HG03060 (cell line): ENCODE data around the gene MTM1.

ENCODE experiments used
- ATAC-seq: cut with Tn5 transposase; IDR thresholded peaks from one replicate; pipeline ENCODE4 v1.9.1; 2021; ENCODE audit warnings: low read depth, moderate number of reproducible peaks; ENCODE audit not compliant: unreplicated experiment

MTM1 gene

GRCh38 chrX:150599226-150599625 is 30.8 kb downstream of the MTM1 start:
- no peak for ATAC-seq

DNA sequence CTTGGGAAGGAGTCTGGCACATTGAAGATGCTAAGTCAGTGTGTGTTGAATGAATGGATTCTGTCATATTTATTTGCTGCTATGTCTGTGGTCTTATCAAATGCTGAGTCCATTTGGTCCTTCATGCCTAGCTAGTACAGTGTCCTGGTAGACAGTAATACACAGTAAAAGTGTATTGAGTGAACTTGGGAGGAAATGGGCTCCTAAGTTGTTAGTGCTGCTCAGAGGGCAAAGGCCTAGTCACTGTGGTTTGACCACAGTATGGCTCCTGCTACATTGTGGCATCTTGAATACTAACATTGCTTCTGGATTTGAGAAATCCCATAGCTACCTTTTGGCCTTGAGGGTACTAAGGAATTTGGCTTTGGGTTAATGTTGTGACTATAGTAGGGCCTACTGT is 33.9 kb downstream of the MTM1 start:
- ATAC-seq = no peak

GRCh38 chrX:150602743-150603142 is 34.3 kb downstream of the MTM1 start:
- ATAC-seq = no peak

DNA sequence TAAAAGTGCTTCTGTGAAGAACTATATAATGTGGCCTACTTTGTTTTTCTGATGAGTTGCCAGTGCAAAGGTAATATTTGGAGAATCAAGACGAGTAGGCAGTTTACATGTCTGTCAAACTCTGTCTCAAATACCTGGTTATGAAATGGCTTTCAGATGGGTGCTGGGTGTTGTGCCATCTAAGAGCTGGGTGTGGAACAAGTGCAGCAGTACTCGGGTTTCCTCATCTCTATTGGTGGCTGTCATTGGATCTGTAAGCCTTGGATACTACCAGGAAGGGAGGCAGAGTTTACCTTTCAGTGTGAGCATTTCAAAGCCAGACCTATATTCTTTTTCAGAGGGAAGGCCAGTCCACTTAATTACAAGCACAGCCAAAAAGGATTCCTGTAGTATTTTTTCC is 37.2 kb downstream of the MTM1 start:
- ATAC-seq = no peak

DNA sequence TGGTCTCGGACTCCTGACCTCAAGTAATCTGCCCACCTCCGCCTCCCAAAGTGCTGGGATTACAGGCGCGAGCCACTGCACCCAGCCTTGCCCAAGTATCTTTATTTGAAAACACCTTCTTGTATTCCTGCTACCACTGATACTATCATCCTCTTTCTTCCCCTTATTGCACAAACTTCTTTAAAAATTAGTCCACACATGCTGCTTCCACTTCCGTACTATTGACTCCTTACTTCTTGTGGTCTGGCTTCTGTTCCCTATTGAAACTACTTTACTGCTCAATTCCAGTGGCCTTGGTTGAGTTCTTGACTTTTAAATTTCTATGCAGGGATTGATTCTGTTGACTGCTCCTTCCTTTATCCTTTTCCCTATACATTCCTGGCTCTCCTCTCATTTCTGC is 38.8 kb downstream of the MTM1 start:
- ATAC-seq = no peak

DNA sequence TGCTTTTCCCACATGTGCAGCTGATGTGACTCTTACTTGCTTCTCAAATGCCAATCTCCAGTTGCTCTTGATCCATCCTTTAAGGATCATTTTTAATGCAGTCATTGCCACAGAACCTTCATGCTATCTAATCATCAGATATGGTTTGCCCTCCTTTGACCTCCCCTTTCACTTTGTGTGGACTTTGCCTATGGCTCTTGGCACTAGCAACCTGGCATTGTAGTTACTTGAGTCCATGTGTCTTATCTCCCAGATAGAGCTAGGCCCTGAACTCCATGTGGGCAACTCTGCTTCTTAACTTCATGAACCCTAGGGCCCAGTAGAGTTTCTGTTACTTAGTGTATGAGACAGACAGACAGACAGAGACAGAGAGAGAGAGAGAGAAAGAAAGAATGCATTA is 41.6 kb downstream of the MTM1 start:
- ATAC-seq = no peak

GRCh38 chrX:150610446-150610845 is 42.0 kb downstream of the MTM1 start:
- ATAC-seq = no peak

- ATAC-seq = no peak
Measured at GRCh38 chrX:150615356-150615755, 46.9 kb downstream of the MTM1 start.

DNA sequence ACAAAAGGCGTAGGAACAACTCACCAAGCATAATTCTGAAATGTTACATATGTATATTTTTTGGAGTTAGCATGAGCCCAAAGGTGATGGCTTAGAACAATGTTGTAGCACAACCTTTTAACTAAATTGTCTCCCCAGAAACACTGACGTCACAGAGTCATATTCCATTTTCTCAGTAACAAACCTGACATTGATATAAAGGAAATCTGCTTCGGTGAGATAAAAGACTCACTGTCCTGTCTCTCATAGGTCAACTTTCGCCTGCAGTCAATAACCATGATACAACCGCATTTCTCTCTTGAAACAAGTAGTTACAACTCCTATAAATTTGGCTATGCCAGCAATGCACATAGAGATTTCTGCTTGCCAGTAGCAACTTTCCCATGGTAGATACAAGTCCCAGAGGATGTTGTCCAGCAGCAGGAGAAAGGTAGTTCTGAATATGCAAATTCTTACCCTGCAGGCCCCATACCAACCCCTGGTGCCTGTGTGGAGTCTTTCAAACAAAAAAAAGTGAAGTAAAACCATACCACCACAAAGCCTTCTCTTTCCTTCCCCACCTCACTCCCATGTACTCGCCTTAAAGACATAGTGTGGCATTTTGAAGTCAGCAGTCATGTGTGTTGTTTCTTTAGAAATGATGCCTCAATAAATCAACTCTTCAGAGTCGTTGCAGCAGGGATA is 47.9 kb downstream of the MTM1 start:
- no peak for ATAC-seq

- no peak for ATAC-seq
Measured at GRCh38 chrX:150616863-150617198, 48.4 kb downstream of the MTM1 start.

GRCh38 chrX:150621652-150622051 is 53.2 kb downstream of the MTM1 start:
- ATAC-seq = no peak

DNA sequence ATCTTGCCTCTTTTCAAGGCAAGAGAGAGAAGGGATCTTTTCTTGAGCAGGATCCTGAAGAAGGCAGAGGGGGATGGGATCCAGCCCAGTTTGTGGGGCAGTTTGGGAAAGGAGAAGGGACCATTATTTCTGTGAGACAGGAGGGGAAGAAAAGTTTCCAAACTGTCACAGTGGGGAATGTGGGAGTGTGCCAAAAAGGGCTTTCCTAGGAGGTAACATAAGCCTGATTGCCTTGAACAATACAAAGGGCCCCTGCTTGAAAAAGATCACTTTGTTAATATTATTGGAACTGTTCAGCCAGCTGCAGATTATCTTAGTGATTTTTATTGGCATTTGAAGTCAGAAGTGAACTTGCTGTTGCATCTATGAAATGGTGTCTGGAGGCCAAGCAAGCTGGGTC is 55.2 kb downstream of the MTM1 start:
- no peak for ATAC-seq

DNA sequence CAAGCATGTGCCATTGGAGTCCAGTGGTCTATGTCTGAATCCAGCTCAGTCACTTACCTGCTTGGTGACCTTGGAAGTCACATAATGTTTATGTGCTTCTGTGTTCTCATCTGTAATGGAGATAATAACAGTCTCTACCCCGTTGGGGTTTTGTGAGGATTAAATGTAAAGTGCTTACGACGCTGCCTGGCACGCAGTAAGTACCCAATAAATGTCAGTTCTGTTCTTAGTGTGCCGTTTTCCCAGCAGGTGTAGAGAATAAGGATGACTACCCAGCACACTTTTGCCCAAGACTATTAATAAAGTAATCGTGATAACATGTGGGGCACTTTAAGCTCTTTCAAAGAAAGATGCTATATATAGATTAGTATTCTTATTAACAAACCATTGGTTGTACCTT is 56.7 kb downstream of the MTM1 start:
- ATAC-seq = no peak

DNA sequence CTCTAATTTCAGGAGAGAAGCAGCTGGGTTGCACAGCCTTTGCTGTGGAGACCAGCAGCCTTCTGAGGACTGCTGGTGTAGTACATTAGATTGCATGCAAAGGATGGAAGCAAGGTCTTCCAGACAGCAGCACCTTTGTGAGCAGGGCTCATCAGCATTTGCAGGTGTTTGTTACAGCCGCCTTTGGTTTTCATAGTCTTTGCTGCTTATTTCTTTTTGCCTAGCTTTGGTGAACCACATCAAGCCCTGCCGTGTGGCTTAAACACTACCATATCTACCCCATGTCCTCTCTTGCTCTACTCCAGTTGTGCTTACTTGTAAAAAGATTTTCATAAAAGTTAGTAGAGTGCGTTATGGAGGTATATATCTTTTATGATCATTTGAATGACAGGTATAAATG is 57.5 kb downstream of the MTM1 start:
- no peak for ATAC-seq

- ATAC-seq = no peak
Measured at GRCh38 chrX:150627957-150628356, 59.5 kb downstream of the MTM1 start.

DNA sequence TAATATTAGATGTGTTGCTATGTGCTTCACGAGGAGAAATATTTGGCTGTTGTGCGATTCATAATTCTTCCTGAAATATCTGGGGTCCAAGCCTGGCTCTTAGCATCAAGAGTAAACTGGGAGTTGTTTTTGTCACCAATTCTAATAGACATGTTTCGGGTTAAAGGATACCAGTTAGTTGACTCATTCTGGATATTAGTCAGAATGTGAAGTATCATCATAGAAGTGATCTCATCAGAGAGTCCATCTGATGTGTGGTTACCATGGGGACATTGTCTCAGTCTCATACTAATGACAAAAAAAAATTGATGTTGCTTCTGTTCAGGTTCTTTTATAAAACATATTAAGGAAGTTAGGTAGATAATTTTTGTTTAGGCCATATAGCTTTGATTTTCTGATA is 67.5 kb downstream of the MTM1 start:
- no peak for ATAC-seq

DNA sequence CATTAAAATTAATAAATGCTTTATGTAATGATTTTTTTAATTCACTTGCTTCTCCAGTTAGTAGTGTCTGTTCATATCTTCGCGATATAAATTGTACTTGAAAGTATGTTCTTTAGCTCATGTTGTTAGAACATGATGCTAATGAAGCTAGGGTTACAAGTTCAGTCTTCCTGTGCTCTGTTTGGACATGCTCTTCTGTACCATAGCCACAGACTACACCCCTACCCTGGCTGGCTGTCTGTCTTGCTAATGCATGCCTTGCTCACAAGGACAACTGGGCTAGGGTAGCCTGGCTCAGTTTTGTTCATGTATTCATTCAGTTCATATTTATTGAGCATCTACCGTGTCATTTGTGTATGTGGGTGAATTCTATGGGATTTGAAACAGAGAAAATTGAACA is 74.0 kb downstream of the MTM1 start:
- no peak for ATAC-seq

DNA sequence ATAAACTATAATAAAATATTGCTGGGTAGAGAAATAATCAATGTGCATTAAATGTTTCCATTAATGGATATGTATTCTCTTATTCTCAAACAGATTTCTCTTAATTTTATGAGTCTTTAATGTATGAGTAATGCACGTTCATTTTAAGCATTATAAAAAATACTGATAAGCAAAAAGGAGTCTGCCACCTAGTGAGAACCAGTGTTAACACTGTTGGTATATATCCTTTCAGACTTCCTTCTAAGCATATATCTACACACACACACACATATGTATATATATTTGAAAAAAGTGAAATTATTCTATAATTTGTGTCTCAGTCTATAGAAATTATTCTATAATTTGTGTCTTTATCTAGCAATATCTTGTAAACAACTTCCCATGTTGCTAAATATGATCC is 74.8 kb downstream of the MTM1 start:
- no peak for ATAC-seq

- no peak for ATAC-seq
Measured at GRCh38 chrX:150643958-150644357, 75.5 kb downstream of the MTM1 start.

- ATAC-seq = no peak
Measured at GRCh38 chrX:150644422-150644821, 76.0 kb downstream of the MTM1 start.

DNA sequence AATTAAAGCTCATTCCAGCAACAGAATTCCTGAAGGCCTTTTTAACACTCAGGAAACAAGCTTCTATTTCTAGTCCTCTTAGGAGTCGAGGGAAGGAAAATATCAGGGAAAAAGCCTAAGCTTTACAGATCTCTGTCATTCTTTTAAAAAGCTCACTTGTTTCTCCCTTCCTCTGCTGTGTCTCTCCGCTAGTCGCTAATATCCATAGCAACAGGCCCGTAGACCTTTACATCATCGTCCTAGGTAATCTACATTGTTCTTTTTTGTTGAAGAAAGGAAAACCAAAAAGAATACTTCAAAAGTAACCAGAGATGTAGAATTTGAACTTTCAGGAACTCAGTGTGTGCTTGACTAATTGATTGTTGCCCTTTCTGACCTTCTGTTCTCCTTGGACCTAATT is 78.9 kb downstream of the MTM1 start:
- ATAC-seq = no peak

DNA sequence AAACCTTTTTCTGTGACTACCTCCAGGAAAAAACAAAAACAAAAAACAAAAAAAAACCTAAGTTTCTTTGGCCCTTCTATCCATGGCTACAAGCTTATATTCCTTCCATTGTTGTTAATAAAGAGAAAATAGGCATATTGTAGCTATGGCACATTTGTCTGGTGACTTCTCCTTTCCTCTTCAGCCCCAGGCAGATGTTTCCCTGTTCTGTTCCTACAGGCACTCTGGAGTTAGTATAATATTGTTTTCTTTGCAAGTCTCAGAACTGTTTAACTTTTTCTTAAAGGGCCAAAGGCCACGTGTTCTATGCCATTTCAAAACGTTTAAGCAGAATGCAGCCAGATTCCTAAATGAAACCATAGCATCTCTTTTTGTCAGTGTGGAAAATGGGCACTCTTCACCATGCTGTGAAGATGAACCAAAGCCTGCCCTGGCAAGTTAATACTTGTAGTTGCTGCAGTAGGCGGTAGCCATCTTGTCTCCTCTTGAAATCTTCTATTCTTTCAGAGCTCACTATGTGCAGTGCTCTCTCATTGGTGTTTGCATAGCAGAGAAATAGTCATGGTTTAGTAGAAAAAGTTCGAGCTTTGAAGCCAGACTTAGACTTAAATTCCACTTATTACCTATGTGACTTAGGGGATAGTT is 80.0 kb downstream of the MTM1 start:
- ATAC-seq = no peak
